Activated CD4-positive, CD25-positive, alpha-beta regulatory T cell treated with anti-CD3 and anti-CD28 coated beads, Interleukin-2, amount 50 U/mL, for 72 hours (primary cell): Measurements from ENCODE around the gene NKTR.
A peak's percentile ranks its signal among the peaks of the same experiment; 100 is the strongest.

Experiments
- DNase-seq: peaks from one replicate; pipeline ENCODE4 v3.0.0; 2021

Gene NKTR

DNA sequence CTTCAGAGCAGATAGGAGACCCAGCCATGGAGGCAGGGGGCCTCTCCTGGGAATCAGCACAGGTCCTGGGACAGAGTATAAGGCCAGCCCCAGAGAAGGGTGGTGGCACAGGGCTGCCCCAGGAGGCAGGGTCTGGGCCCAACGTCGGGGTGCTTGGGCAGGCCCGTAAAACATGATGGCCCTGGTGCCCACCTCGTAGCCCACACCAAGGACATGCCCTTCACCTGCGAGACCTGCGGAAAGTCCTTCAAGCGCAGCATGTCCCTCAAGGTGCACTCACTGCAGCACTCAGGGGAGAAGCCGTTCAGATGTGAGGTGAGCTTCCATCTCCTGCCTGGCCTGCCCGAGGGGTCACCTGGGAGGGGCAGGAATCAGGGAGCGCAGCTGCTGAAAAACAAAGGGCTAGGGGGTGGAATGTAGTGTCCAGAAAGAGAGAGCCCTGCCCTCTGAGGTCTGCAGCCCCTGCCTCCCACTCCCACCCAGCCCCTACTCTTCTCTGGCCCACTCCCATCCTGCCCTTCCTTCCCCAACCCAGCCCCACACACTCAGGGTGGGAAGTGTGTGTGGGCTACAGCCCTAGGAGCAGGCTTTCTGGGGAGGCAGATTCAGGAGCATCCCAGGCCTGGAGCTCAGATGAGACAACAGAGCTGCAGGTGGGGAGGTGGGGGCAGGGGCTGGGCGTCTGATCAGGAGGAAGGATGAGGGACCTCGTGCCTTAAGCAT lies 62.5 kb downstream of the NKTR start:
- no peak for DNase-seq

DNA sequence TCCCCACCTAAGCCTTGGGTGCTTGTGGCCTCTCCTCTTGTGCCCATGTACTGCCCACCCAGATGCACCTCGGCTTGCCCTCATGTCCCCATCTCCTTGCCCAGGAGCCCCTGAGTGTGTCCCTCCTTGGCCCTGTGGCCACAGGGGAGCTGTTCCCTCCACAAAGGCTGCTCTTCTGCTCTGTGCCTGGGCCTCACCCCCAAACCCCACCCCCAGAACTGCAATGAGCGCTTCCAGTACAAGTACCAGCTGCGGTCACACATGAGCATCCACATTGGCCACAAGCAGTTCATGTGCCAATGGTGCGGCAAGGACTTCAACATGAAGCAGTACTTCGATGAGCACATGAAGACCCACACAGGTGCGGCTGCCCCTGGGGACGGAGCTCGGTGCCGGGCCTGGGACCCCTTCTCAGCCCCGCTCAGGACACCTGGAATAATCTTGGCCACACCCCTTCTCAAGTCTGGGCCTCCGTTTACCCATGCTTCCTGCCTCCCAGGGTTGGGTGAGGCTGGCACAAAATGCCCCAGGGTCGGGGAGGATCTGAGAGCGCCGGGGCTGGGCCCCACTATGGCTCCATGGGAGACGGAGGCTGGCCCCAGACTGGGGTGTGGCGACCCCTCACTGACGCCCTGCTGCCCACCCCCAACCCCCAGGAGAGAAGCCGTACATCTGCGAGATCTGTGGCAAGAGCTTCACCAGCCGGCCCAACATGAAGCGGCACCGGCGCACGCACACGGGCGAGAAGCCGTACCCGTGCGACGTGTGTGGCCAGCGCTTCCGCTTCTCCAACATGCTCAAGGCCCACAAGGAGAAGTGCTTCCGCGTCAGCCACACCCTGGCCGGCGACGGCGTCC lies 63.3 kb downstream of the NKTR start:
- DNase-seq, result no peak

DNA sequence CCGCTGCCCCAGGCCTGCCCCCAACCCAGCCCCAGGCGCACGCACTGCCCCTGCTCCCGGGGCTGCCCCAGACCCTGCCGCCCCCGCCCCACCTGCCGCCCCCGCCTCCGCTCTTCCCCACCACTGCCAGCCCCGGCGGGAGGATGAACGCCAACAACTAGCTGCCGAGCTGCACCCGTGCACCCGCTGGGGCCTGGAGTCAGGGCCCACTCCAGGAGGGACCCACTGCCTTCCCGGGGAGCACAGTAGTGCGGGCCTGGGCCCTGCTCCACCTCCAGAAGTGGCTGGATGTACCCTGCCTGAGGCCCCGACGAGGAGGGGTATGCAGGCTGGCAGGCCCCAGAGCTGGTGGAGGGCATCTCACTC lies 63.9 kb downstream of the NKTR start:
- no peak for DNase-seq

DNA sequence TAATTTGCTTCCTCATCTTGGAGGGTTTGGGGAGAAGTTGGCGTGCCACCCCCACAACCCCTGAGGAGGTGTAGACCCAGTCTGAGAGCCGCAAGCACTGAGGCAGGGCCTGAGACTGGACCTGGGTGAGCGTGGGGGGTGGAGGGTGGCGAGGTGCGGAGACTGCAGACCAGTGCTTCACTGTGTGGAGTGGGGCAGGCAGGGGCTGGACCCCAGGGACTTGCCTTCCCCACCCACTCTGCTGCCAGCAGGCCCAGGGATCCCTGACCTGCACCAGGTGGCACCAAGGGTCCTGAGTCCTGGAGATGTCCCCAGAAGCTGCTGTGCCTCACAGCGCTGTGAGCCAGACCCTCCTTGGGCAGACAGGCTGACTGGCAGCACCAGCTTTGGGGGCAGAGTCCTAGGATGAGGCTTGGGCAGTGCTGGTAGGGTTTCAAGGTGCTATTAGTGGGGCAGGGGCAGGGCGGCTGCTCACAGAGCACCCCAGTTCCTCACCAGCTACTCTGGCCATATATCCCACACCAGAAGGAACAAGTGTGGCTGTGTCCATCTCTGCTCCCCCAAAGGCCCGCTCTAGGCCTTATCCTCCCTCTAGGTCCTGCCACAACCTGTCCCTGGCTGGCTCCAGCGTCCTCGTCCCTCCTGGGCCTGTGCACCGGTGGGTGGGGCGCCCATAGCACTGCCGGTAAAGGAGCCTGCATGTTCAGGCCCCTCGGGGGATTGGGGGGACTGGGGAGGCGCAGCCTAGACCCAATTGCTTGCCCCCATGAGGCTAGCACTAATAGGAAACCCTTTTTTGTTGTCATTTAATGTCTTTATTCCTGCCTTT lies 64.8 kb downstream of the NKTR start:
- DNase-seq, result no peak

- no peak for DNase-seq
Observed at GRCh38 chr3:42666022-42666421, 65.5 kb downstream of the NKTR start.

DNA sequence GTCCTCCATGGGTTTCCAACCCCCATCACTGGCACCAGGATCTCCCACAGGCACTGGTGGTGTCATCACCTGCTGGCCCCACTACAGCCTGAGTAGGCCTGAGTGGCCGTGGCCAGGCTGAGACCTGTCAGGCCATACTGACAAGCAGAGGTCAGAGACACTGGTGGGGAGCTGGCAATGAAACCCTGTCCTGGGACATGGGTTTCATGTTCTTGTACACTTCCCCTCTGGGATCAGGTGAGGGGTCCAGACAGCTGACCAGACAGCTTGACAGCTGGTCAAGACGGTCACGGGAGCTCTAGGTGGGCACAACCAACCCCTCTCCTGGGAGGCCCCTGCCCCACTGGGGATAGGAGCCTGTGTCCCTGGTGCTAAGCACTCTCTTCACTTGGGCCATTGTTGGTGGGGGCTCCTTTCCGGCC lies 66.1 kb downstream of the NKTR start:
- no peak for DNase-seq

DNA sequence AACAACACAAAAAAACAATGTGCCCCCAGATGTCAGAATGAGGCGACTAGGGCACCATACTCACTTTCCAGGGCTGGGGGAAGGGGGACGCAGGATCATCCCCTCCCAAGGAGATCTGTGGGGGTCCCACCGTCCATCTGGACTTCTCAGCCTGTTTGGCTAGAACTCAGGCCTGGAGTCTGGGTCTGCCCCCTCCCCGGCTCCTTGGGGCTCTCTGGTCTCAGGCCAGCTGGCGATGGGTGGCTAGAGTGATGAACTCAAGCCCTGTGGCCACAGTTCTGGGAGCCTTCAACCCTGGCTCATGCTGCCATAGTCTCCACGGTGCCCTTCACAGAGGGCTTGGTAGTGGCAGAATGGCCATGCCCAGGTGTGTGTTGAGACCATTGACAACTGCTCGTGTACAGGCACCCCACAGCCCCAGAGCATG lies 66.6 kb downstream of the NKTR start:
- DNase-seq, result no peak

- DNase-seq, result peak; percentile 23
Observed at GRCh38 chr3:42667523-42668412, 67.3 kb downstream of the NKTR start.

GRCh38 chr3:42668413-42668760 lies 67.9 kb downstream of the NKTR start:
- peak; percentile 15 for DNase-seq

DNA sequence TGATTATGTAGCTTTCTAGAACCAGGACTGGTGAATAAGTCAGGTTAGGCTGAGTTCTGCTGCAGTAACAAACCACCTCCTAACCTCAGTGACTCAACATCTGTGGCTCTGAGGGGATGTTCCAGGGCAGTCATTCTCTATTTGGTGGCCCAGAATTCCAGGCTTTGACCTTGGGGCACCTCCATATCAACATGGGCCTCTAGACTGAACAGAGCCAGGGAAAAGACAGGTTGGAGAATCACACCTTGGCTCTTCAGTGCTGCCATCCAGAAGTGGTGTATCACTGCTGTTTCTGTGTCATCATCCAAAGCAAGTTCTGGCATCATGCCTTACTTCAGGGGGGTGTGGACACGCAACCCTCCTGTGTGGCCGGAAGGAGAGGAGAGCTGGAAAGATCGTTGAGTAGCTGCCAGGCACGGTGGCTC lies 68.3 kb downstream of the NKTR start:
- no peak for DNase-seq

DNA sequence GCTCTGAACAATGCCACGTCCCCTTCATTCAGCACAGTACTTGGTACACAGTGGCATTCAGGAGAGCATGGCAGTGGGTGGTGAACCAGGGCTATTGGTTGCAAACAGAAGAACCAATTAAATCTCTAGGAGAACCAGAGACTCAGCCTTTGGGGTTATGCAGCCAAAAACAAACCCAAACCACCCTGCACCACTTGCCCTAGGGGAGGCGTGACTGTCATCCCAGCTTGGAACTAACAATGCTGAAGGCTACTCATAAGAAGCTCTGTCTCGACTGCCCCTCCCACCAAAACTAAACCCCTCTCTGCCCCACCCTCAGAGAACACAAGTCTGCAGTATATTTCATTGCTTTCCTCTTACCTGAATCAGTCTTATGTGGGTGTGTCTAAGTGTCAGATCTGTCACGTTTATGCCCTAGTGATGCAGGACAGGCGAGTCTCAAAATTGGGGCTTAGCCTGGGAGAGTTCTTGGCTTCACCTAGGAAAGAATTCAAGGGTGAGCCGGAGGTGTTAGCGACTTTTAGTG lies 69.6 kb downstream of the NKTR start:
- no peak for DNase-seq

- DNase-seq, result no peak
Observed at GRCh38 chr3:42670670-42671069, 70.2 kb downstream of the NKTR start.

GRCh38 chr3:42672515-42672914 lies 72.0 kb downstream of the NKTR start:
- DNase-seq, result no peak

GRCh38 chr3:42673082-42673481 lies 72.6 kb downstream of the NKTR start:
- DNase-seq, result no peak

DNA sequence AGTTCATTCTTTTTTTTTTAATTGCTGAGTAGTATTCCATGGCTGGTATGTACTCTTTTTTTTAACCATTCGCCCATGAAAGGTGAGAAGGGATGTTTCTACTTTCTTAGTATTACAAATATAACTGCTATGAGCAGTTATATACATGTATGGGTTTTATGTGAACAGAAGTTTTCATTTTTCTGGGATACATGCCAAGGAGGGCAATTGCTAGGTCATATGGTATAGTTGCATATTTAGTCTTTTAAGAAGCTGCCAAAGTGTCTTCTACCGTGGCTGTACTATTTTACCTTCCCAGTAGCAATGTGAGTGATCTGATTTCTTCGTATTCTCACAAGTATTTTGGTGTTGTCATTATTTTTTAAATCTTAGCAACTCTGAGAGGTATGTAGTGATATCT lies 73.7 kb downstream of the NKTR start:
- DNase-seq, result no peak

DNA sequence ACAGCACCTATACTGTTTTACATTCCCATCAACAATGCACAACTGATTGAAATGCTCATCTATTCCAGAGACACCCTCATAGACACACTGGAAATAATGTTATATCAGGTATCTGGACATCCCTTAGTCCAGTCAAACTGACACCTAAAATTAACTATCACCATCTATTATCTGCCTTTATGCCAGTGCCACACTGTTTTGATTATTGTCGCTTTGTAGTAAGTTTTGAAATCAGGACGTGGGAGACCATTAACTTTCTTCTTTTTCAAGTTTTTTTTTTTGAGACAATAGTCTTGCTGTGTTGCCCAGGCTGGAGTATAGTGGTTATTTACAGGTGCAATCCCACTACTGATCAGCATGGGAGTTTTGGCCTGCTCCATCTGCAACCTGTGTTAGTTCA lies 75.4 kb downstream of the NKTR start:
- DNase-seq, result no peak

DNA sequence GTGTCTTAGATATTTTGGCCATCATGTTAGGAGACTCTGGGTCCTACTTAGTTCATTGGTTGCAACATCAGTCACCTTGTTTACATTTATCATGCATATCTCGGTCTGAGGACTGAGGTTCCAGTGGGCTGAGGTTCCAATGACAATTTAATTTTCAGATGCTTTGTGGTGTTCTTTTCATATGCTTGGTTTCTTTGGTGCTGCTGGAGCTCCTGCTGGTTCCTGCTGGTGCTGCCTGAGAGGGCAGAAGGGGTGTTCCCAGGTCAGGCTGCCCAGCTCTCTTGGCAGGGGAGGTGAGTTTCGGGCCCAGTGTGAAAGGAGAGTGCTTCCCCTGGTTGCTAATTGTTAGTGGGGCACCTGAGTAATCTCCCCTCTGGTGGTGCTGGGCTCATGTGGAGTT lies 78.0 kb downstream of the NKTR start:
- DNase-seq, result no peak

DNA sequence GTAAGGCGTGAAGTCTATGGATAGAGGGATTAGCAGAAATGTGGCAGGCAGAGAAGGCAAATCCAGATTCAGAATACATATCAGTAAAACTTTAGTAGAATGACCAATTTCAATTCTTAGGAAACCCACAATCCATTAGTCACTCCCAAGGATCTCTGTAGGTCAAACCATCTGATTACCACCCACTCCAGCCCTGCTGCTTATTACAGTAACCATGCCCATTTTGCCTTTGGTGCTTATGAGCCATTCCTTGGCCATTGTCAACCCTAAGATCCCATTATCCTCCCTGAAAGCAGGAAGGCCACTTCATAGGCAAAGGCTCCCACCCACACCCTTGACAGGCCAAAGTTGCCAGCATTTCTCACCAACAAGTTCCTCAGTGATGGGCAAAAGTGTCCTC lies 79.8 kb downstream of the NKTR start:
- DNase-seq, result no peak

- no peak for DNase-seq
Observed at GRCh38 chr3:42680806-42681205, 80.3 kb downstream of the NKTR start.

GRCh38 chr3:42681361-42682038 lies 81.0 kb downstream of the NKTR start:
- no peak for DNase-seq

- no peak for DNase-seq
Observed at GRCh38 chr3:42682301-42683070, 82.0 kb downstream of the NKTR start.
